HG03558 (cell line): ENCODE results near the gene KANK2.
"Not testable (repeated sequence)": the region's sequence is repeated elsewhere in the genome, so short reads cannot be mapped to it uniquely, and the experiment has no call there.

Source experiments
- ATAC-seq: cut with Tn5 transposase; IDR thresholded peaks from one replicate; pipeline ENCODE4 v1.9.1; 2021; ENCODE audit warnings: moderate number of reproducible peaks; ENCODE audit not compliant: unreplicated experiment; ENCODE audit errors: extremely low read depth

The KANK2 gene

GRCh38 chr19:11151181-11151580, 46.2 kb downstream of the KANK2 start:
- no peak for ATAC-seq

- ATAC-seq: no peak
These were observed 49.3 kb downstream of the KANK2 start for GRCh38 chr19:11148001-11148400.

- no peak for ATAC-seq
These were observed 51.8 kb downstream of the KANK2 start for GRCh38 chr19:11145536-11145924.

GRCh38 chr19:11142528-11143171, 54.7 kb downstream of the KANK2 start:
- ATAC-seq: no peak

GRCh38 chr19:11141937-11142527, 55.3 kb downstream of the KANK2 start:
- ATAC-seq: no peak

GRCh38 chr19:11140896-11141295, 56.4 kb downstream of the KANK2 start:
- ATAC-seq: no peak

- ATAC-seq: not testable (repeated sequence)
These were observed 57.3 kb downstream of the KANK2 start for GRCh38 chr19:11140023-11140538.

- no peak for ATAC-seq
These were observed 58.6 kb downstream of the KANK2 start for GRCh38 chr19:11138601-11139300.

- no peak for ATAC-seq
These were observed 59.6 kb downstream of the KANK2 start for GRCh38 chr19:11137542-11138384.

GRCh38 chr19:11136400-11137101, 60.8 kb downstream of the KANK2 start:
- ATAC-seq: no peak

- ATAC-seq: no peak
These were observed 65.9 kb downstream of the KANK2 start for GRCh38 chr19:11131471-11131870.

GRCh38 chr19:11130824-11131455, 66.4 kb downstream of the KANK2 start:
- no peak for ATAC-seq

- ATAC-seq: no peak
These were observed 69.4 kb downstream of the KANK2 start for GRCh38 chr19:11127905-11128304.

GRCh38 chr19:11125994-11126685, 71.2 kb downstream of the KANK2 start:
- ATAC-seq: no peak

- ATAC-seq: not testable (repeated sequence)
These were observed 73.2 kb downstream of the KANK2 start for GRCh38 chr19:11124157-11124556.

GRCh38 chr19:11123114-11123513, 74.2 kb downstream of the KANK2 start:
- ATAC-seq: no peak

- ATAC-seq: not testable (repeated sequence)
These were observed 75.4 kb downstream of the KANK2 start for GRCh38 chr19:11121963-11122362.

- no peak for ATAC-seq
These were observed 80.8 kb downstream of the KANK2 start for GRCh38 chr19:11116507-11116906.

GRCh38 chr19:11115895-11116446, 81.4 kb downstream of the KANK2 start:
- no peak for ATAC-seq
